C4-2B (cell line): ENCODE results near the gene CLTB.

Experiments used
- H3K27ac ChIP-seq: fragments of 450-650 bp; 2 replicates; pipeline ENCODE4 v1.5.1; 2017
- ZFX ChIP-seq: fragments of 450-650 bp; IDR thresholded peaks from 2 replicates; pipeline ENCODE4 v1.6.1; 2017
- TF ChIP-seq, protein P1 (sequence below): fragments of 450-650 bp; conservative IDR thresholded peaks from 2 replicates; pipeline ENCODE4 v1.5.1; 2017; ENCODE audit warnings: mild to moderate bottlenecking

Gene CLTB

DNA sequence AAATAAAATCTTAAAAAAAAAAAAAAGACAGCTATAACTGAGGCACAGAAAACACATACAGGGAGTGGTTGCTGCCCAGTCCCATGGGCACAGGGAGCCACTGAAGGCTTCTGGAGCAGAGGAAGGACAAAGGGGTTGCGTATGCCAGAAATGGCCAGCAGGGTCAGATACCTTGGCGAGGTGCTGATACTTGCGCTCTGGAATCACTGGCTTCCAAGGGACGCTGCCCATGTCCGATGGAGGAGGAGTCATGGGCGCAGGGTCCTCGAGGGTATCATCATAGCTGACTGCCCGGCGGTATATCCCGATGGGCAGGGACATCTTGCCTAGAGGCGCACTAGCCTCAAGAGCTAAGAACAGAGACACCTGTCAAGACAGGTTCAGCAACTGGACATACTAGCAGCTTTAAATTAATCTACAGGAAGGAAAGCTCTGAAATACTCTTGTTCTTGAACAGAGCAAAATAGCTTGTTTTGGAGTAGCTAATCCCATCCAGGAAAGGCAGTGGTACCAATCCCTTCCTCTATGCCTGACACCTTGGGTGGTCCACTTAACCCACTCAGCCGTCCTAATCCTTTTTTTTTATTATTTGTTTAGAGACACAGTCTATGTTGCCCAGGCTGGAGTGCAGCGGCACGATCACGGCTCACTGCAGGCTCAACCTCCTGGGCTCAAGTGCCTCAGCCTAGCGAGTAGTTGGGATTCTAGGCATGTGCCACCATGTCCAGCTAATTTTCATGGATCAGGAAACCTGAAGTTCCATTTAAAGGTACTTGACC is 60.8 kb downstream of the CLTB start:
- H3K27ac ChIP-seq, result no peak overlapping the region
- no peak for TF ChIP-seq ZFX
- TF ChIP-seq, protein P1, sequence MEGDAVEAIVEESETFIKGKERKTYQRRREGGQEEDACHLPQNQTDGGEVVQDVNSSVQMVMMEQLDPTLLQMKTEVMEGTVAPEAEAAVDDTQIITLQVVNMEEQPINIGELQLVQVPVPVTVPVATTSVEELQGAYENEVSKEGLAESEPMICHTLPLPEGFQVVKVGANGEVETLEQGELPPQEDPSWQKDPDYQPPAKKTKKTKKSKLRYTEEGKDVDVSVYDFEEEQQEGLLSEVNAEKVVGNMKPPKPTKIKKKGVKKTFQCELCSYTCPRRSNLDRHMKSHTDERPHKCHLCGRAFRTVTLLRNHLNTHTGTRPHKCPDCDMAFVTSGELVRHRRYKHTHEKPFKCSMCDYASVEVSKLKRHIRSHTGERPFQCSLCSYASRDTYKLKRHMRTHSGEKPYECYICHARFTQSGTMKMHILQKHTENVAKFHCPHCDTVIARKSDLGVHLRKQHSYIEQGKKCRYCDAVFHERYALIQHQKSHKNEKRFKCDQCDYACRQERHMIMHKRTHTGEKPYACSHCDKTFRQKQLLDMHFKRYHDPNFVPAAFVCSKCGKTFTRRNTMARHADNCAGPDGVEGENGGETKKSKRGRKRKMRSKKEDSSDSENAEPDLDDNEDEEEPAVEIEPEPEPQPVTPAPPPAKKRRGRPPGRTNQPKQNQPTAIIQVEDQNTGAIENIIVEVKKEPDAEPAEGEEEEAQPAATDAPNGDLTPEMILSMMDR, result no peak; the same call in 1 of the 2 replicates

DNA sequence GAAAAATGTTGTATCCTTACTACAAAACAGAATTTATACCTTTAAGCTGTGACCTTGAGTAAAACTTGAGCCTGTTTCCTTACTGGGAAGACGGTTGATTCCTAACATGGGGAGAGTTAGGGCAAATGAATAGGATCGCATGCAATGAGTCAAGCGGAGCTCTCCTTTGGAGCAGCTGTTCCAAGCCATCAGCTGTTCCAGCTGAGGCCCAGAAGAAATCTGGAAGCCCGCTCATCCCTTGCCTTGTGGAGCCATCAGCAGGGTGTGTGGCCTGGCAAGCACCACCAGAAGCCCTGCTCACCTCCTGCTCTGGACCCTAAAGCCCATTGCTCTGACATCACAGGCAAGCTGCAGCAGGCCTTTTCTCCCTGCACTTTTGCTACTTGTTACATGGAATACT is 62.8 kb downstream of the CLTB start:
- TF ChIP-seq, protein P1, result no peak
- H3K27ac ChIP-seq, result no peak overlapping the region

DNA sequence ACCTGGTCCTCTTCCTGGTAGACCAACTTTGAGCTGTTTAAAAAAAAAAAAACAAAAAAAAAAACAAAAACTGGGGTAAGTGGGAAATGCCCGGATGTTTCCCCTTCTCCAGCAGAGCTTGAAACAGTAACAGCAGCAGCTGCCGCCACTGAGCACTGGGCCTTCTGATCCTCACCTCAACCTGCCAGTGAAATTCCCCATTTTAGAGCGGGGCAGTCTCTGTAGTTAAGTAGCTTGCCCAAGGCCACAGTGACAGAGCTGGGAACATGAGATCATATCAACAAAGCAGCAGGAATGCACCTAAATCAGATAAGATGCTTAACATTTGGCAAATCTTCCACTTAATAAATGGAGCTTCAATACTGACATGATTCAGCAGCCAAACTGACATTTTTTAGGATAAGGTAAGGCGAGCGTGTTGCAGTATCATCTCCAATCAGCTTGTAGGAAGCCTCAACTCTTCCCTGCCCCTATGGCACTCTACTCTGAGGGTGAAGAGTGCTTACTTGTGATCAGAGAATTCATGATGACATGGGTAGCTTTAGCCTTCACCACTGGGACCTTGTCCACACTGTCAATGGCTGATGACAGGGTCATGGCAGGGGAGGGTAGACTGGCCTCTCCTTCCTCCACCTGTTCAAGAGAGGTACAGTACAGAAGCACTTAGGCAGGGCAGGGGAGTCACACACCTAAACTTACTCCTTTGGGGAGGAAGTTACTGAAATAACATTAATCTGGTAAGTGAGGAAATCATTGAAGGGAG is 64.0 kb downstream of the CLTB start:
- H3K27ac ChIP-seq, result peak overlapping the region; percentile 8; the same call in 1 of the 2 replicates

DNA sequence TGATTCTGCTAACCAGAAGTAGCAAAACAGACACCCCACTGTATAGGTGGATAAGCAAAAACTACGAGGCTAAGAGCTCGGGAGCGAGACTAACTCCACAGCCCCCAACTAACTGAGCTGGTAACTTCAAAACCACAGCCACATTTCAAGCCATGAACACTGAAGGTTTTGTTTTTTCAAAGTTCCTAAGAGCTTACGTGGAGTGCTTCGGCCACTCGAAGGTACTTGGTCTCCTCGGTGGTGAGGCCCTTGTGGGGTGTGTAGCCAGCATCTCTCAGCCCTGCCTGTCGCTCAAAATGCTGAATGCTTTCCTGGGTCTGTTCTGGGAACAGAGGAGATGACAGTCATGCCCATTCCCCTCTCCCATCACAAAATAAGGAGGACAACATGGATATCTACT is 65.9 kb downstream of the CLTB start:
- TF ChIP-seq ZFX, result no peak
- TF ChIP-seq, protein P1, result no peak

More for the DNA sequence above, 64.0 kb downstream of the CLTB start:
- TF ChIP-seq, protein P1, result no peak
- no peak for TF ChIP-seq ZFX

DNA sequence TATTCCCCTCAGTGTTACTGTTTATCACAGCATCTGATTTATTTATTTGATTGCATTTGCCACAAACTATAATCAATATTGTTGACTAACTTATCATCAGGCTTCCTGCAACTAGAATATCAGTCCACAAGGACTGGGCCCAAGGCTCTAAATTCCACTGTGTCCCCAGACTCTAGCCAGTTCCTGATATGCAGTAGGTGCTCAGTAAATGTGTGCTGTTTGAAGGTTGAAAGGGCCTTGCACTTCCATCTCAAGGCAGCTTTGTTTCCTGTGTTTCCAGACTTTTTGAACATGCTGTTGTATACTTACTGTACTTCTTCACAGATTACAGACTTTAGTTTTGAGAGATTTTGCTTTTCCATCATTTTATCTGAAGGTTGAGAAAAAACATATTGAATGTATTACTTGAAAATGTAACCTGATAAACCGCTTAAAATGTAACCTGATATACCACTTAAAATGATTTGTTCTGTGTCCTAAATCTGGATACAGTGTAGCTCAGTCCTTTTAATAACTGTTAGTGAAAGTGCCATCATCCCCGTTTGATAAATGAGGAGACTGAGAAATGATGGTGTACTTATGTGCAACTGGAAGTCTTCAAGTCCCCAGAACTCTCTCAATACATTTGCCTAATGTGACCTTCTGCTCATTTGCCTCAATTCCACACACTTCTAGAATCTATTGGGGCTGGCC is 73.4 kb downstream of the CLTB start:
- TF ChIP-seq, protein P1, result no peak
- no peak for TF ChIP-seq ZFX

More for the DNA sequence above, 65.9 kb downstream of the CLTB start:
- no peak overlapping the region for H3K27ac ChIP-seq

More for the DNA sequence above, 73.4 kb downstream of the CLTB start:
- H3K27ac ChIP-seq, result no peak overlapping the region
